BLaER1 (cell line): ENCODE data around the gene DEGS2.
"Not testable (repeated sequence)": the region's sequence is repeated elsewhere in the genome, so short reads cannot be mapped to it uniquely, and the experiment has no call there.

ENCODE experiments used
- H3K27ac ChIP-seq: shearing (Covaris generic); formaldehyde crosslinking; 2 replicates; pipeline ENCODE4 v1.8.1; 2022
- H3K27me3 ChIP-seq: shearing (Covaris generic); formaldehyde crosslinking; 2 replicates; pipeline ENCODE4 v1.8.1; 2022
- H3K36me3 ChIP-seq: shearing (Covaris generic); formaldehyde crosslinking; 2 replicates; pipeline ENCODE4 v1.8.1; 2022
- H3K4me1 ChIP-seq: shearing (Covaris generic); formaldehyde crosslinking; 2 replicates; pipeline ENCODE4 v1.8.1; 2022
- H3K4me2 ChIP-seq: shearing (Covaris generic); formaldehyde crosslinking; 2 replicates; pipeline ENCODE4 v1.8.1; 2022
- H3K4me3 ChIP-seq: shearing (Covaris generic); formaldehyde crosslinking; 2 replicates; pipeline ENCODE4 v1.8.1; 2022
- H3K9ac ChIP-seq: shearing (Covaris generic); formaldehyde crosslinking; 2 replicates; pipeline ENCODE4 v1.8.1; 2022
- H3K9me3 ChIP-seq: shearing (Covaris generic); formaldehyde crosslinking; 2 replicates; pipeline ENCODE4 v1.8.1; 2022
- H4K20me1 ChIP-seq: shearing (Covaris generic); formaldehyde crosslinking; 2 replicates; pipeline ENCODE4 v1.8.1; 2022
- Cebpa-rat ChIP-seq: shearing (Covaris generic); IDR thresholded peaks from 2 replicates; pipeline ENCODE4 v1.8.1; 2022

DEGS2 gene

GRCh38 chr14:100158566-100159093 is 815 bp downstream of the DEGS2 start:
- peaks cover 52% of the 10 kb centered on the region for H3K4me1 ChIP-seq
- no peaks in the 10 kb centered on the region for H3K36me3 ChIP-seq
- peaks cover 61% of the 10 kb centered on the region for H3K27me3 ChIP-seq
- H3K4me2 ChIP-seq: peak overlapping the region; percentile 87
- H3K4me3 ChIP-seq: peak overlapping the region; percentile 64
- peaks cover 36% of the 10 kb centered on the region for H4K20me1 ChIP-seq
- peaks cover 10% of the 10 kb centered on the region for H3K9me3 ChIP-seq
- no peak overlapping the region for H3K27ac ChIP-seq
- TF ChIP-seq Cebpa-rat: no peak
- H3K9ac ChIP-seq: no peak overlapping the region

GRCh38 chr14:100157548-100158232 is 1.8 kb downstream of the DEGS2 start:
- not testable (repeated sequence) for H3K36me3 ChIP-seq, H3K4me3 ChIP-seq, H3K27ac ChIP-seq, H3K9ac ChIP-seq
- Histone ChIP-seq H3K4me2 (peak overlapping the region; percentile 76), H4K20me1 (peaks cover 36% of the 10 kb centered on the region), H3K27me3 (peaks cover 61% of the 10 kb centered on the region), H3K4me1 (peaks cover 52% of the 10 kb centered on the region), H3K9me3 (peaks cover 10% of the 10 kb centered on the region)

GRCh38 chr14:100156776-100157175 is 2.7 kb downstream of the DEGS2 start:
- no peak for TF ChIP-seq Cebpa-rat
- no peak overlapping the region for H3K4me3 ChIP-seq

GRCh38 chr14:100155756-100156616 is 3.5 kb downstream of the DEGS2 start:
- H3K4me2 ChIP-seq: peak overlapping the region; percentile 76
- H3K4me1 ChIP-seq: peaks cover 52% of the 10 kb centered on the region
- H3K27ac ChIP-seq: peak overlapping the region; percentile 39; the same call in 1 of the 2 replicates
- peaks cover 10% of the 10 kb centered on the region for H3K9me3 ChIP-seq
- peaks cover 33% of the 10 kb centered on the region for H4K20me1 ChIP-seq
- peaks cover 54% of the 10 kb centered on the region for H3K27me3 ChIP-seq
- 0 out of 2 replicates have a peak overlapping the region, but pooled peaks have one; percentile 26 for H3K9ac ChIP-seq
- no peak overlapping the region for H3K4me3 ChIP-seq
- no peaks in the 10 kb centered on the region for H3K36me3 ChIP-seq
- TF ChIP-seq Cebpa-rat: no peak

More at GRCh38 chr14:100156776-100157175, 2.7 kb downstream of the DEGS2 start:
- Histone ChIP-seq H3K27me3 (peaks cover 61% of the 10 kb centered on the region), H3K4me2 (peak overlapping the region; percentile 76), H3K9ac (no peak overlapping the region), H4K20me1 (peaks cover 36% of the 10 kb centered on the region), H3K36me3 (no peaks in the 10 kb centered on the region), H3K27ac (no peak overlapping the region), H3K9me3 (peaks cover 10% of the 10 kb centered on the region), H3K4me1 (peaks cover 52% of the 10 kb centered on the region)

GRCh38 chr14:100155049-100155621 is 4.3 kb downstream of the DEGS2 start:
- H3K36me3 ChIP-seq: no peaks in the 10 kb centered on the region
- H3K9me3 ChIP-seq: peaks cover 10% of the 10 kb centered on the region
- H3K4me3 ChIP-seq: no peak overlapping the region
- H3K9ac ChIP-seq: 0 out of 2 replicates have a peak overlapping the region, but pooled peaks have one; percentile 26
- H4K20me1 ChIP-seq: peaks cover 24% of the 10 kb centered on the region
- peak overlapping the region; percentile 76 for H3K4me2 ChIP-seq
- TF ChIP-seq Cebpa-rat: no peak
- H3K27ac ChIP-seq: peak overlapping the region; percentile 39; the same call in 1 of the 2 replicates
- H3K4me1 ChIP-seq: peaks cover 48% of the 10 kb centered on the region
- H3K27me3 ChIP-seq: peaks cover 45% of the 10 kb centered on the region

GRCh38 chr14:100153560-100153959 is 5.9 kb downstream of the DEGS2 start:
- no peak for TF ChIP-seq Cebpa-rat
- Histone ChIP-seq H3K36me3 (no peaks in the 10 kb centered on the region), H3K9ac (no peak overlapping the region), H3K9me3 (peaks cover 10% of the 10 kb centered on the region), H3K4me1 (peaks cover 40% of the 10 kb centered on the region), H3K4me3 (no peak overlapping the region), H3K4me2 (no peak overlapping the region), H4K20me1 (peaks cover 11% of the 10 kb centered on the region), H3K27me3 (peaks cover 29% of the 10 kb centered on the region), H3K27ac (no peak overlapping the region)

- Histone ChIP-seq H3K4me2 (no peak overlapping the region), H3K9ac (no peak overlapping the region), H3K9me3 (peaks cover 10% of the 10 kb centered on the region), H3K36me3 (no peaks in the 10 kb centered on the region), H3K4me1 (peaks cover 42% of the 10 kb centered on the region), H3K4me3 (no peak overlapping the region), H3K27me3 (peaks cover 15% of the 10 kb centered on the region), H4K20me1 (peaks cover 2% of the 10 kb centered on the region; the same call in 1 of the 2 replicates), H3K27ac (no peak overlapping the region)
- TF ChIP-seq Cebpa-rat: no peak
These were observed 7.4 kb downstream of the DEGS2 start for GRCh38 chr14:100152091-100152490.

- Histone ChIP-seq H3K4me2 (no peak overlapping the region), H3K9me3 (peaks cover 10% of the 10 kb centered on the region), H3K4me1 (peaks cover 42% of the 10 kb centered on the region), H3K36me3 (no peaks in the 10 kb centered on the region), H3K27ac (no peak overlapping the region), H3K27me3 (peaks cover 4% of the 10 kb centered on the region), H3K9ac (no peak overlapping the region), H4K20me1 (no peaks in the 10 kb centered on the region; the same call in 1 of the 2 replicates), H3K4me3 (no peak overlapping the region)
- TF ChIP-seq Cebpa-rat: no peak
These were observed 8.4 kb downstream of the DEGS2 start for GRCh38 chr14:100150932-100151587.
